Bronchial epithelial cell (primary cell): Measurements from ENCODE around the gene MACF1. TPM values are rescaled to one million over a fixed set of nuclear protein-coding genes. Genes with fewer than 3 reads are reported as not detected.
A peak's percentile ranks its signal among the peaks of the same experiment; 100 is the strongest.

Experiments used
- DNase-seq: peaks from one replicate; pipeline ENCODE4 v3.0.0-alpha.2; 2010; ENCODE audit warnings: low read depth
- FAIRE-seq: peaks from 2 replicates; lab custom pipeline; 2011; peaks lifted over from hg19 to GRCh38; lab: Jason Lieb, UNC
- H3K27me3 ChIP-seq: 2 replicates; pipeline ENCODE4 v1.5.1; 2011; ENCODE audit warnings: low read length; ENCODE audit not compliant: control insufficient read depth, insufficient read depth
- H3K36me3 ChIP-seq: 2 replicates; pipeline ENCODE4 v1.5.1; 2011; ENCODE audit warnings: low read length; ENCODE audit not compliant: control insufficient read depth, insufficient read depth
- H3K4me3 ChIP-seq: 2 replicates; pipeline ENCODE4 v1.5.1; 2011; ENCODE audit warnings: mild to moderate bottlenecking, low read depth, low read length, control low read depth
- total RNA-seq: library from RNA; depleted of rRNA; stranded (reverse); fragments of >200 nt; gene quantifications from 2 replicates; pipeline ENCODE4 v1.2.1, GENCODE V29; 2014
- TF ChIP-seq, protein P1 (sequence below): IDR thresholded peaks from 2 replicates; pipeline ENCODE4 v1.5.1; 2011; ENCODE audit warnings: mild to moderate bottlenecking, moderate library complexity, low read length, control low read depth, inconsistent platforms; ENCODE audit not compliant: insufficient read depth, severe bottlenecking

Gene MACF1
- total RNA-seq, 1 donor from 2014 or later: 163 TPM

DNA sequence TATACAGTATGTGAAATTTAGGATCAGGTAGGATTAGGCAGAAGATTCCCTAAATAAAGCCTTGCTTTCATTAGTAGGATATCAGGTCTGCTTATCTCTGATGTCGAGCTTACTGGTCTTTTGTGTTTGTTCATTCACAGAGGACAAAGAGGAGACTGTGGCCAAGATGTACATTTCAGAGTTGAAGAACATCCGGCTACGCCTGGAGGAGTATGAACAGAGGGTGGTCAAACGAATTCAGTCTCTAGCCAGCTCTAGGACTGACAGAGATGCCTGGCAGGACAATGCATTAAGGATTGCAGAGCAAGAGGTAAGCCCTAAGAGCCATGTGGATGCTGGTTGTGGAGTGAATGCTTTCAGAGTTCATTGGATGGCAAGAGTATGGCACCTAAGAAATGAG, 106.2 kb downstream of the MACF1 start:
- Histone ChIP-seq H3K36me3 (peaks cover 16% of the 10 kb centered on the region), H3K27me3 (no peaks in the 10 kb centered on the region), H3K4me3 (no peak overlapping the region)
- TF ChIP-seq, protein P1, sequence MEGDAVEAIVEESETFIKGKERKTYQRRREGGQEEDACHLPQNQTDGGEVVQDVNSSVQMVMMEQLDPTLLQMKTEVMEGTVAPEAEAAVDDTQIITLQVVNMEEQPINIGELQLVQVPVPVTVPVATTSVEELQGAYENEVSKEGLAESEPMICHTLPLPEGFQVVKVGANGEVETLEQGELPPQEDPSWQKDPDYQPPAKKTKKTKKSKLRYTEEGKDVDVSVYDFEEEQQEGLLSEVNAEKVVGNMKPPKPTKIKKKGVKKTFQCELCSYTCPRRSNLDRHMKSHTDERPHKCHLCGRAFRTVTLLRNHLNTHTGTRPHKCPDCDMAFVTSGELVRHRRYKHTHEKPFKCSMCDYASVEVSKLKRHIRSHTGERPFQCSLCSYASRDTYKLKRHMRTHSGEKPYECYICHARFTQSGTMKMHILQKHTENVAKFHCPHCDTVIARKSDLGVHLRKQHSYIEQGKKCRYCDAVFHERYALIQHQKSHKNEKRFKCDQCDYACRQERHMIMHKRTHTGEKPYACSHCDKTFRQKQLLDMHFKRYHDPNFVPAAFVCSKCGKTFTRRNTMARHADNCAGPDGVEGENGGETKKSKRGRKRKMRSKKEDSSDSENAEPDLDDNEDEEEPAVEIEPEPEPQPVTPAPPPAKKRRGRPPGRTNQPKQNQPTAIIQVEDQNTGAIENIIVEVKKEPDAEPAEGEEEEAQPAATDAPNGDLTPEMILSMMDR: no peak
- no peak for FAIRE-seq
- no peak for DNase-seq

DNA sequence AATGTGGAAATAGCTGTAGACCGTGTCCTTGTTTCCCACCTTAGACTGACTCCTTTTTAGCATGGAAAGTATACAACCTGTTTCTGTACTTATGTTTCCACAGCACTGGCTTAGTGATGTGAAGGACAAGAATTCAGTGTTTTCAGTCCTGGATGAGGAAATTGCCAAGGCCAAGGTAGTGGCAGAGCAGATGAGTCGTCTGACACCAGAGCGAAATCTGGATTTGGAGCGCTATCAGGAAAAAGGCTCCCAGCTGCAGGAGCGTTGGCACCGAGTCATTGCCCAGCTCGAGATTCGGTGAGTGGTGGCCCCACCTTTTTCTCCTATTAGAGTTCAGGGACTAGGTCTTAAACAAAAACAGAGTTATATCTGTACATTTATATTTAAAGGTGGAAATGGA, 112.6 kb downstream of the MACF1 start:
- DNase-seq: no peak
- peaks cover 13% of the 10 kb centered on the region for H3K36me3 ChIP-seq
- peak; percentile 68 for FAIRE-seq
- TF ChIP-seq, protein P1: no peak
- no peaks in the 10 kb centered on the region for H3K27me3 ChIP-seq
- H3K4me3 ChIP-seq: no peak overlapping the region

DNA sequence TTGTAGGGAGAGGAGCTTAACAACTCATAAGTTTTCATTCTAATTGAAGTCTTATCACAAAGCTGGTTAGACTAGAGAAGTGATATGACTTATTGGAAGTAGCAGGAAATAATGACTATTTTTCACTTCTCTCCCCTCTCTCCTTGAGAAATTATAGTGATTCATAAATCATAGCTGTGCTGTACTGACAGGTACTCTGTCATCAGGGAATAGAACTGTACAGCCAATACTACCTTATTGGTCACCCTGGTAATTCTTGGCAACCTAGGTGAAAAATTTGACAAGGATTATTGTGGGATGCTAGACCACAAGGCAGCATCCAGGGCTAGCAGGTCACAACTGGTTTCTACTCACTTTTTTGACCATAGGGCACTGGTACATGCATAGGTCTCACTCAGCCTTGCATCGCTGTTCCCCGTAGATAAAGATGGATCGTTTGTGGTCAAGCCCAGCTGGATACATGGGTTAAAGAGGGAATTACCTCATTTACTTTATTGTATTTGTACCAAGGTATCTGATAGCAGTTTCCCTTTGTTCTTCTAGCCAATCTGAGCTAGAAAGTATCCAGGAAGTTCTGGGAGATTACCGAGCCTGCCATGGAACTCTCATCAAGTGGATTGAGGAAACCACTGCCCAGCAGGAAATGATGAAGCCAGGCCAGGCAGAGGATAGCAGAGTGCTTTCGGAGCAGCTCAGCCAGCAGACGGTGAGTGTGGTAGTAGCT, 113.6 kb downstream of the MACF1 start:
- DNase-seq (no peak), FAIRE-seq (no peak)
- Histone ChIP-seq H3K4me3 (no peak overlapping the region), H3K36me3 (peaks cover 17% of the 10 kb centered on the region), H3K27me3 (no peaks in the 10 kb centered on the region)
- TF ChIP-seq, protein P1: no peak

DNA sequence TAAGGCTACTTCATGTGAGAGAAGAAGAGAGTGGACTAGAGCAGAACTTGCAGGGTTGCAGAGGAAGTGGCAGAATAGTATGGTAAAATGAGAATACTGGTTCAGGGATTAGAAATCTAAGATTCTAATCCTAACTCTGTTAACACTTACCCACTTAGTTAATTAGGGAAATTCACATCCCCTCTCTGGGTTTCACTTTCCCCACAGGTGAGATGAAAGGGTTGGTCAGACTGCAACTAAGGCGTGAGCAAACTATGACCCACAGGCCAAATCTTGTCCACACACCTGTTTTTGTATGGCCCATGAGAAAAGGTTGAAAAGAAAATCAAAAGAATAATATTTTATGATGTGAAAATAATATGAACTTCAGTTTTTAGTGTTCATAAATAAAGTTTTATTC, 117.5 kb downstream of the MACF1 start:
- H3K27me3 ChIP-seq: no peaks in the 10 kb centered on the region
- H3K4me3 ChIP-seq: no peak overlapping the region
- H3K36me3 ChIP-seq: peaks cover 21% of the 10 kb centered on the region
- no peak for DNase-seq
- TF ChIP-seq, protein P1: no peak
- no peak for FAIRE-seq

DNA sequence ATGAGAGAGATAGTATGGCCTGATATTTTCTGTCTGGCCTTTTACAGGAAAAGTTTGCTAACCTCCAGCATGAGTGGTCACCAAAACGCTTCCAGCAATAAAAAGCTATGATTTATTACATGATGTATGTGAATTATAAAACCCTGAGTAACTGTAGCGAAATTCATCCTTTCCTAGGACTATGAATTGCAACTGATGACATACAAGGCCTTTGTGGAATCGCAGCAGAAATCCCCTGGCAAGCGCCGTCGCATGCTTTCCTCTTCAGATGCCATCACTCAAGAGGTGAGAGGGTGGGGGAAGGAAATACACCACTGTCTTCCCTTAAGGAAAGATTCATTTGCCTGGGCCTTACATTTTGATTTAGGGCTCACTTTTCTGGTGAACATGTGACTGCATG, 117.9 kb downstream of the MACF1 start:
- no peak for DNase-seq

More for the DNA sequence above, 117.9 kb downstream of the MACF1 start:
- no peak for FAIRE-seq
- H3K36me3 ChIP-seq: peaks cover 20% of the 10 kb centered on the region
- H3K27me3 ChIP-seq: no peaks in the 10 kb centered on the region
- no peak overlapping the region for H3K4me3 ChIP-seq
- TF ChIP-seq, protein P1: no peak
